Astrocyte (in vitro differentiated cells and primary cell): ENCODE measurements around the gene TCEAL1. TPM values are rescaled to one million over a fixed set of nuclear protein-coding genes. Genes with fewer than 3 reads are reported as not detected.

Experiments
- DNase-seq: peaks from one replicate; pipeline ENCODE4 v3.0.0-alpha.2; 2010; ENCODE audit warnings: low read depth
- FAIRE-seq: peaks from 2 replicates; lab custom pipeline; 2011; peaks lifted over from hg19 to GRCh38; lab: Jason Lieb, UNC
- H2AFZ ChIP-seq: 2 replicates; pipeline ENCODE4 v1.6.0; 2012; ENCODE audit warnings: low read depth, low read length, inconsistent platforms
- H3K27ac ChIP-seq: 2 replicates; pipeline ENCODE4 v1.5.1; 2011; ENCODE audit warnings: low read depth, low read length, inconsistent platforms
- H3K27me3 ChIP-seq: 2 replicates; pipeline ENCODE4 v1.6.0; 2011; ENCODE audit warnings: low read length, inconsistent platforms; ENCODE audit not compliant: insufficient read depth
- H3K36me3 ChIP-seq: 2 replicates; pipeline ENCODE4 v1.5.1; 2011; ENCODE audit warnings: low read length, inconsistent platforms; ENCODE audit not compliant: insufficient read depth
- H3K4me1 ChIP-seq: 2 replicates; pipeline ENCODE4 v1.5.1; 2011; ENCODE audit warnings: low read length, inconsistent platforms; ENCODE audit not compliant: insufficient read depth
- H3K4me2 ChIP-seq: 2 replicates; pipeline ENCODE4 v1.6.0; 2012; ENCODE audit warnings: low read length, inconsistent platforms
- H3K4me3 ChIP-seq: 2 replicates; pipeline ENCODE4 v1.5.1; 2011; ENCODE audit warnings: low read depth, mild to moderate bottlenecking, low read length, inconsistent platforms; ENCODE audit not compliant: insufficient read depth
- H3K79me2 ChIP-seq: 2 replicates; pipeline ENCODE4 v1.6.0; 2012; ENCODE audit warnings: mild to moderate bottlenecking, low read length, inconsistent platforms; ENCODE audit not compliant: insufficient read depth
- H3K9ac ChIP-seq: 2 replicates; pipeline ENCODE4 v1.6.0; 2012; ENCODE audit warnings: mild to moderate bottlenecking, low read length, inconsistent platforms
- H3K9me3 ChIP-seq: 2 replicates; pipeline ENCODE4 v1.5.1; 2012; ENCODE audit warnings: low read depth, mild to moderate bottlenecking, low read length, inconsistent platforms; ENCODE audit not compliant: insufficient read depth
- H4K20me1 ChIP-seq: 2 replicates; pipeline ENCODE4 v1.6.0; 2012; ENCODE audit warnings: low read length, inconsistent platforms; ENCODE audit not compliant: insufficient read depth
- H3K27ac Mint-ChIP-seq: one replicate; pipeline ENCODE4 v1.8.0; 2021; ENCODE audit warnings: mild to moderate bottlenecking, mixed read lengths; ENCODE audit not compliant: unreplicated experiment
- H3K27me3 Mint-ChIP-seq: one replicate; pipeline ENCODE4 v1.8.0; 2021; ENCODE audit warnings: low read depth, mixed read lengths; ENCODE audit not compliant: unreplicated experiment
- H3K36me3 Mint-ChIP-seq: one replicate; pipeline ENCODE4 v1.8.0; 2021; ENCODE audit warnings: low read depth, mixed read lengths; ENCODE audit not compliant: unreplicated experiment
- H3K4me1 Mint-ChIP-seq: one replicate; pipeline ENCODE4 v1.8.0; 2021; ENCODE audit warnings: low read depth, mixed read lengths; ENCODE audit not compliant: unreplicated experiment
- H3K4me3 Mint-ChIP-seq: one replicate; pipeline ENCODE4 v1.8.0; 2021; ENCODE audit warnings: mild to moderate bottlenecking, moderate library complexity, mixed read lengths; ENCODE audit not compliant: unreplicated experiment
- H3K9me3 Mint-ChIP-seq: one replicate; pipeline ENCODE4 v1.8.0; 2021; ENCODE audit warnings: mild to moderate bottlenecking, mixed read lengths; ENCODE audit not compliant: unreplicated experiment
- EZH2 ChIP-seq: IDR thresholded peaks from 2 replicates; pipeline ENCODE4 v1.6.1; 2012; ENCODE audit warnings: mild to moderate bottlenecking, low read length, inconsistent platforms; ENCODE audit not compliant: insufficient read depth
- total RNA-seq: library from RNA; stranded (reverse); gene quantifications from 2 replicates; pipeline ENCODE4 v1.2.1, GENCODE V29; 2021
- TF ChIP-seq, protein P1 (sequence below): IDR thresholded peaks from 2 replicates; pipeline ENCODE4 v1.5.1; 2011; ENCODE audit warnings: low read depth, mild to moderate bottlenecking, inconsistent platforms, low read length, moderate library complexity; ENCODE audit not compliant: insufficient read depth

The TCEAL1 gene
- total RNA-seq, 1 donor from 2014 or later, result 12.3 TPM

GRCh38 chrX:103626855-103627254 is 1.9 kb upstream of the TCEAL1 start:
- H3K9ac ChIP-seq, result no peak overlapping the region
- peaks cover 14% of the 10 kb centered on the region for H3K79me2 ChIP-seq
- Mint-ChIP-seq H3K36me3 (no peaks in the 10 kb centered on the region), H3K27ac (no peak overlapping the region), H3K9me3 (no peaks in the 10 kb centered on the region), H3K4me1 (peaks cover 6% of the 10 kb centered on the region), H3K4me3 (no peak overlapping the region), H3K27me3 (no peaks in the 10 kb centered on the region)
- H3K27me3 ChIP-seq, result no peaks in the 10 kb centered on the region
- no peaks in the 10 kb centered on the region for H3K9me3 ChIP-seq
- no peak for TF ChIP-seq EZH2
- TF ChIP-seq, protein P1, sequence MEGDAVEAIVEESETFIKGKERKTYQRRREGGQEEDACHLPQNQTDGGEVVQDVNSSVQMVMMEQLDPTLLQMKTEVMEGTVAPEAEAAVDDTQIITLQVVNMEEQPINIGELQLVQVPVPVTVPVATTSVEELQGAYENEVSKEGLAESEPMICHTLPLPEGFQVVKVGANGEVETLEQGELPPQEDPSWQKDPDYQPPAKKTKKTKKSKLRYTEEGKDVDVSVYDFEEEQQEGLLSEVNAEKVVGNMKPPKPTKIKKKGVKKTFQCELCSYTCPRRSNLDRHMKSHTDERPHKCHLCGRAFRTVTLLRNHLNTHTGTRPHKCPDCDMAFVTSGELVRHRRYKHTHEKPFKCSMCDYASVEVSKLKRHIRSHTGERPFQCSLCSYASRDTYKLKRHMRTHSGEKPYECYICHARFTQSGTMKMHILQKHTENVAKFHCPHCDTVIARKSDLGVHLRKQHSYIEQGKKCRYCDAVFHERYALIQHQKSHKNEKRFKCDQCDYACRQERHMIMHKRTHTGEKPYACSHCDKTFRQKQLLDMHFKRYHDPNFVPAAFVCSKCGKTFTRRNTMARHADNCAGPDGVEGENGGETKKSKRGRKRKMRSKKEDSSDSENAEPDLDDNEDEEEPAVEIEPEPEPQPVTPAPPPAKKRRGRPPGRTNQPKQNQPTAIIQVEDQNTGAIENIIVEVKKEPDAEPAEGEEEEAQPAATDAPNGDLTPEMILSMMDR, result no peak
- peaks cover 3% of the 10 kb centered on the region for H3K4me1 ChIP-seq
- FAIRE-seq, result no peak
- peak; percentile 20 for DNase-seq
- H4K20me1 ChIP-seq, result no peaks in the 10 kb centered on the region
- no peak overlapping the region for H3K4me3 ChIP-seq
- no peaks in the 10 kb centered on the region for H3K36me3 ChIP-seq
- H2AFZ ChIP-seq, result no peak overlapping the region
- no peak overlapping the region for H3K4me2 ChIP-seq
- H3K27ac ChIP-seq, result peak overlapping the region; percentile 42

DNA sequence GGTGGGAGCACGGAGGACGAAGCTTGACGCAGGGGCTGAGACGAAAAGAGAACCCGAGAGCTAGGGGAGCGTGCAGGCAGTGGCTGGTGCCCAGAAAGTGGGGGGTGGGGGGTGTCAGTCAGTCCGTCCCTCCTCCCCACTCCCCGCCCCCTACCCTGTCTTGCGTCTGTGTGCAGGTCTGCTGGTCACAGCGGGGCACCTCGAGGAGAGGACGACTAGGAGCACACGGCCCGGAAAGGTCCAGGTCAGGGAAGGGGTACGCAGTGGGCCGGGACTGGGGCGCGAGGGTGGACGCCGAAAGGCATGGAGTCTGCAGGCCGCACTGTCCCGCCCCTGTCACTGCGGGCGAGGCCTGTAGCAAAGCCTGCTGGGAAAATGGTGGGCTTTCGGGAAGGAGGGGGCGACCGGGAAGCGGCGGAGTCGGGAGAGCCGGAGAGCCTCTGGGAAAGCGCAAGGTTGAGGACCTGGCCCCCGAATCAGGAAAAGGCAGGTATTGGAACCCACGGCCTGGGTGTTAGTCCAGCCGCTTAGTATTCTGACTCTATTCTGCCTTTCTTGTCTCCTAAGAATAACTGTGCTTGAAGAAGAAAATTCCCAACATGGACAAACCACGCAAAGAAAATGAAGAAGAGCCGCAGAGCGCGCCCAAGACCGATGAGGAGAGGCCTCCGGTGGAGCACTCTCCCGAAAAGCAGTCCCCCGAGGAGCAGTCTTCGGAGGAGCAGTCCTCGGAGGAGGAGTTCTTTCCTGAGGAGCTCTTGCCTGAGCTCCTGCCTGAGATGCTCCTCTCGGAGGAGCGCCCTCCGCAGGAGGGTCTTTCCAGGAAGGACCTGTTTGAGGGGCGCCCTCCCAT is 769 bp downstream of the TCEAL1 start:
- Histone ChIP-seq H3K9ac (peak overlapping the region; percentile 92), H3K27me3 (no peaks in the 10 kb centered on the region), H3K79me2 (peaks cover 14% of the 10 kb centered on the region), H3K9me3 (no peaks in the 10 kb centered on the region), H3K4me1 (peaks cover 3% of the 10 kb centered on the region), H3K27ac (peak overlapping the region; percentile 85), H3K4me3 (peak overlapping the region; percentile 74), H3K36me3 (no peaks in the 10 kb centered on the region), H3K4me2 (peak overlapping the region; percentile 98), H2AFZ (peak overlapping the region; percentile 84), H4K20me1 (no peaks in the 10 kb centered on the region)
- peak; percentile 23 for FAIRE-seq
- Mint-ChIP-seq H3K36me3 (no peaks in the 10 kb centered on the region), H3K27me3 (no peaks in the 10 kb centered on the region), H3K4me1 (peaks cover 6% of the 10 kb centered on the region), H3K4me3 (peak overlapping the region; percentile 90), H3K9me3 (no peaks in the 10 kb centered on the region), H3K27ac (peak overlapping the region; percentile 75)
- peak; percentile 57 for DNase-seq
- TF ChIP-seq, protein P1, result peak; percentile 32
- no peak for TF ChIP-seq EZH2

DNA sequence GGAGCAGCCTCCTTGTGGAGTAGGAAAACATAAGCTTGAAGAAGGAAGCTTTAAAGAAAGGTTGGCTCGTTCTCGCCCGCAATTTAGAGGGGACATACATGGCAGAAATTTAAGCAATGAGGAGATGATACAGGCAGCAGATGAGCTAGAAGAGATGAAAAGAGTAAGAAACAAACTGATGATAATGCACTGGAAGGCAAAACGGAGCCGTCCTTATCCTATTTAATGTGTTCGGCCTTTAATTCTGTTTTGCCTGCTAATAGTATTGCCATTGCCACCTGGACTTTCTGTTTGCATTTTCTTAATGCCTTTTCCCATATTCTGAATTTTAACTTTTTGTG is 1.4 kb downstream of the TCEAL1 start:
- TF ChIP-seq, protein P1, result no peak
- no peak for TF ChIP-seq EZH2
- Mint-ChIP-seq H3K36me3 (no peaks in the 10 kb centered on the region), H3K9me3 (no peaks in the 10 kb centered on the region), H3K27ac (peak overlapping the region; percentile 75), H3K27me3 (no peaks in the 10 kb centered on the region), H3K4me1 (peaks cover 6% of the 10 kb centered on the region), H3K4me3 (peak overlapping the region; percentile 90)
- H3K79me2 ChIP-seq, result peaks cover 14% of the 10 kb centered on the region
- H3K4me1 ChIP-seq, result peaks cover 3% of the 10 kb centered on the region
- H3K9ac ChIP-seq, result peak overlapping the region; percentile 92
- no peaks in the 10 kb centered on the region for H3K27me3 ChIP-seq
- H3K27ac ChIP-seq, result peak overlapping the region; percentile 85
- H3K4me3 ChIP-seq, result peak overlapping the region; percentile 74
- H3K9me3 ChIP-seq, result no peaks in the 10 kb centered on the region
- FAIRE-seq, result peak; percentile 41
- DNase-seq, result no peak
- H3K36me3 ChIP-seq, result no peaks in the 10 kb centered on the region
- H4K20me1 ChIP-seq, result no peaks in the 10 kb centered on the region
- H3K4me2 ChIP-seq, result peak overlapping the region; percentile 98
- peak overlapping the region; percentile 84 for H2AFZ ChIP-seq
